GM12874 (cell line): ENCODE measurements around the gene LCK.
A peak's percentile ranks its signal among the peaks of the same experiment; 100 is the strongest.

Experiments used
- TF ChIP-seq, protein P1 (sequence below): IDR thresholded peaks from 2 replicates; pipeline ENCODE4 v1.5.1; 2011; ENCODE audit warnings: low read depth, mild to moderate bottlenecking, control low read depth, low read length, moderate library complexity; ENCODE audit not compliant: insufficient read depth

Gene LCK

DNA sequence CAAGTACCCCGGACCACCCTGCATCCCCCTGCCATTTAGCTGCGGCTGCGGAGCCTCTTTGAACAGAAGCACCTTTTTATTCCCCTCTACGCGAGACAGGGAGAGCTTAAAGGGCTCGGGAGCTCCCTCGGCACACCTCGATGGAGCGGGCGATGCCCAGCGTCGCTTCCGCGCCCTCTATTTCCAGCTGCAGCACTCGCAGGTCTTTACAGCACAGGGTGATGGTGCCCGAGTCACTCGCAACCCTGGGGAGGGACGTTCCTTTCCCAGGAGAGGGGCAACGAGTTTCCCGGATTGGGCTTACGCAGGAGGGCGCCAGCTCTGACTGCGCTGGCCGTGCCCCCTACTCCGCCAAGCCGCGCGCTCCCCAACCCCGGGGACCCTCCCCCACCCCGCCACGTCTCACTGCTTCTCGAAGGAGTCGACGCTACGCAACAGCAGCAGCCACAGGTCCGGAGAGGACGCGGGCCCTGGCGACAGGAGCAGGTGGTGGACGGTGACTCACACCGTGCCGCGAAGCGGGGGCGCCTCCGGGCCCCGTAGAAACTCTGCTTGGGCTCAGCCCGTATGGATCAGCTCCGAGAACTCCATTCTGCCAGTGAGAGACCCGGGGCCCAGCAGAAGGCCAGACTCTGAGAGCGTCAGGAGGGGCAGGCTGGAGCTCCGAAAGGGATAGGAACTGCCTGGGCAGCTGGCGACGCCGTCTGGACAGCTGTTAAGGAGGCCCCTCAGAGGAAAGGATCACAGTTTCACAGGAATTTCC is 9.9 kb upstream of the LCK start:
- TF ChIP-seq, protein P1, sequence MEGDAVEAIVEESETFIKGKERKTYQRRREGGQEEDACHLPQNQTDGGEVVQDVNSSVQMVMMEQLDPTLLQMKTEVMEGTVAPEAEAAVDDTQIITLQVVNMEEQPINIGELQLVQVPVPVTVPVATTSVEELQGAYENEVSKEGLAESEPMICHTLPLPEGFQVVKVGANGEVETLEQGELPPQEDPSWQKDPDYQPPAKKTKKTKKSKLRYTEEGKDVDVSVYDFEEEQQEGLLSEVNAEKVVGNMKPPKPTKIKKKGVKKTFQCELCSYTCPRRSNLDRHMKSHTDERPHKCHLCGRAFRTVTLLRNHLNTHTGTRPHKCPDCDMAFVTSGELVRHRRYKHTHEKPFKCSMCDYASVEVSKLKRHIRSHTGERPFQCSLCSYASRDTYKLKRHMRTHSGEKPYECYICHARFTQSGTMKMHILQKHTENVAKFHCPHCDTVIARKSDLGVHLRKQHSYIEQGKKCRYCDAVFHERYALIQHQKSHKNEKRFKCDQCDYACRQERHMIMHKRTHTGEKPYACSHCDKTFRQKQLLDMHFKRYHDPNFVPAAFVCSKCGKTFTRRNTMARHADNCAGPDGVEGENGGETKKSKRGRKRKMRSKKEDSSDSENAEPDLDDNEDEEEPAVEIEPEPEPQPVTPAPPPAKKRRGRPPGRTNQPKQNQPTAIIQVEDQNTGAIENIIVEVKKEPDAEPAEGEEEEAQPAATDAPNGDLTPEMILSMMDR = 0 out of 2 replicates have a peak, but pooled peaks have one; percentile 16

DNA sequence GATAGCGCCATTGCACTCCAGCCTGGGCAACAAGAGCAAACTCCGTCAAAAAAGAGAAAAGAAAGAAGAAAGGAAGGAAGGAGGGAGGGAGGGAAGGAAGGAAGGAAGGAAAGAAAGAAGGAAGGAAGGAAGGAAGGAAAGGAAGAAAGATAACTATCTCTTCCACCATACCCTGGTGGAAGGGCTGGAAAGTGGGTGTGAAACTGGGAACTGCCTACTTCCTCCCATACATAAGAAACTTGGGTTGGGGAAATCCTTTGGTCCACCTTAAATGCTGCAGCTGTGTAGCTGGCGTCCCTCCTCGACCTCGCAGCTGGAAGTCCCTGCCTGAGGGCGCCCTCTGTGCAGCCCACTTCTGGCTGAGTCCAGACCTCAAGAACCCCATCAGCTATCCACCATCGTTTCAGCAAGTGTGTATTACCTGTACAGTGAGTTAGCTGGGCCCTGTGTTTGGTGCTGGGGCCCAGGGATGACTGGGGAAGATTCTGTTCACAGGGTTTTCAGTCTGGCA is 8.7 kb upstream of the LCK start:
- TF ChIP-seq, protein P1 = no peak

DNA sequence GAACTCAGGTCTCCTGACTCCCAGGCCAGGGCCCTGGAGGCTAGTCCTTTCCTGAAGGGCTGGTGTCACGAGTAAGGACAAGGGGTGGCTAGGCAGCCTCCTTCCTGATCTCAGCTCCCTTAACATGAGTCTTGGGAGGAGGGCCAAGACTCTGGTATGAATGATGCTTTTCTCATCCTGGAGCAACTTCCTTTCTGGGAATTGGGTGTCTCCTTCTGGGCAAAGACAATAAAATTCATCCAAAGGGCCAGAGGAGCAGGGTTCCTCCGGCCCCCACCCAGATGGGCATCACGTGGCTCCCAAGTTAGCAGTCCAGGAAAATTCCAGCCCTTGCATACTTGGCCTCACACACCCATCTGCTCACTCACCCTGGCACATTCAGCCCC is 4.2 kb upstream of the LCK start, which contains the start of gene FAM167B:
TSS of gene FAM167B (plus strand) at position 335 of the 386 bp plus-strand sequence. CDS start 200 bp downstream, outside the sequence.
- TF ChIP-seq, protein P1 = no peak

DNA sequence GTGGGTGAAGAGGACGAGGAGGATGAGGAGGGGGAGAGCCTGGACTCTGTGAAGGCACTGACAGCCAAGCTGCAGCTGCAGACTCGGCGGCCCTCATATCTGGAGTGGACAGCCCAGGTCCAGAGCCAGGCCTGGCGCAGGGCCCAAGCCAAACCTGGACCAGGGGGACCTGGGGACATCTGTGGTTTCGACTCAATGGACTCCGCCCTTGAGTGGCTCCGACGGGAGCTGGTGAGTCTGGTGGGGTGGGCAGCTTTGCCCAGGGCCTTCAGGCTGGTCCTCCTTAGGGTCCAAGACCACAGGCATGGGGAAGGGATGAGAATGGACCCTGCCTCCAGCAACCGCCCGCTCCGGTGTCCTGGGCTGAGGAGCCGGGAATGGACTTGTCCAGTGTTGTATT is 3.6 kb upstream of the LCK start:
- TF ChIP-seq, protein P1 = no peak

DNA sequence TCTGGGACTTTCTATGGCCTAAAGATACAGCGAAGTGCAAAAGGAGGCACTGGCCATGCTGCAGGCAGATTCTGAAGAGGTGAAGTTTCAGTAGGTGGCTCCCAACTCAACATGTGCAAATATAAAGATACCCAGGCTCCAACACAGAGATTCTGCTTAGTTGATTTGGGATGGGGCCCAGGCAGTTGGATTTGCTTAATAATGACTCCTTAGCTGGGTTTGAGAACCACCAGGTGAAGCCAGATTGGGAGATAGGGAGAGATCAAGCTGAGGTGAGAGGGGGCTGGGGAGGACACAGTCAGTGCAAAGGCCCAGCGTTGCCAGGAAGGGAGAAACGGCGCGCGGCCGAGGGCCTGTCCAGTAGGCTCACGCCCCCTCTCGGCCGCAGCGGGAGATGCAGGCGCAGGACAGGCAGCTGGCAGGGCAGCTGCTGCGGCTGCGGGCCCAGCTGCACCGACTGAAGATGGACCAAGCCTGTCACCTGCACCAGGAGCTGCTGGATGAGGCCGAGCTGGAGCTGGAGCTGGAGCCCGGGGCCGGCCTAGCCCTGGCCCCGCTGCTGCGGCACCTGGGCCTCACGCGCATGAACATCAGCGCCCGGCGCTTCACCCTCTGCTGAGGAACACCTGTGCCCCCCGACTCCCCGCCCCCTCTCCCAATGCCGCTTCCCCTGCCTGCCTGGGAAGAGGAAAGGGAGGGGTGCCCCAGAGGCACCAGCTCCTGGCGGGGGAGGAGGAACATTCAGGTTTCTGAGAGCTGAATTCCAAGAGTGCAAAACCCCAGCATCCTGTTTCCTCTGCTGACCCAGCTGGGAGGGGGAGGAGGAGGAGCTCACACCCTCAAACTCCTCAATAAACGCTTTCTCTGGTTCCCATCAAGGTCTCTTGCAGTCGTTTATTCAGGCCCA is 2.8 kb upstream of the LCK start:
- TF ChIP-seq, protein P1 = peak; percentile 99

DNA sequence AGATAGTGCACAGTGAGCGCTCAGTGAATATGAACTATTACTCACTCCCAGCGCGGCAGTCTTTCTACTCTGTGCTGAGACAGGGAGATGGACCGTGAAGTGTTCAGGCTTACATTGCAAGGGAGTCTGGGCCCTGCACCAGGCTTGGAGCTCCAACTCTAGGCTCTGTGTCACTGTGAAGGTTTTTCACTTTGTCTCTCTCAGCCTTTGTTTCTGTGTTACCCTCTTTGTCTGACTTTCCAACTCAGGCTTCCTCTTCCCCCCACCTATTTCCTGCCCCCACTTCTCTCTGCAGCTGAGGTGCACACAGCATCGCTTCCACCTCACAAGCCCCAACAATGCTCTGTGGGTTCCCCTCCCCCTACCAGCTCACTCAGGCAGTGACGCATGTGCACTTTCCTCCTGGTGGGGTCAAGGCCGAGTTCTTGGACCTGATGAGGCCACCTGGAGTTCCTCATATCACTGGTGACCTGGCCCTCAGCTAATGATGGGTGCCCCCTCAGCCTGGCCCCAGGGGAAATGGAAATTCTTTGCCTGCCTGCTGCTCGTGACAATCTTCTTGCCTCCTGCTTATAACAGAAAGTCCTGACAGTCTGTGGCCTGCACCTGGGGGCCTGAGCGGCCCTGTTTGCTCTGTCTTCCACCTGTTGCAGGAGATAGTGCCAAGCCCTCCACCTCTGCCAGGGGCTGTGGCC is 1.1 kb upstream of the LCK start:
- TF ChIP-seq, protein P1 = no peak
